H9 (cell line): ENCODE data around the gene KIF12. TPM values are rescaled to one million over a fixed set of nuclear protein-coding genes. Genes with fewer than 3 reads are reported as not detected.

ENCODE experiments used
- DNase-seq: peaks from one replicate; pipeline ENCODE4 v3.0.0-alpha.2; 2017
- H2AFZ ChIP-seq: one replicate; pipeline ENCODE4 v1.6.1; 2013; ENCODE audit warnings: mild to moderate bottlenecking, low read length, control low read depth, moderate library complexity
- H2AK5ac ChIP-seq: 2 replicates; pipeline ENCODE4 v1.6.1; 2013; ENCODE audit warnings: low read length, control low read depth, mixed read lengths; ENCODE audit not compliant: insufficient read length
- H2BK120ac ChIP-seq: one replicate; pipeline ENCODE4 v1.6.1; 2013; ENCODE audit warnings: low read depth, mild to moderate bottlenecking, low read length, control low read depth, inconsistent platforms; ENCODE audit not compliant: poor library complexity, severe bottlenecking
- H2BK12ac ChIP-seq: 2 replicates; pipeline ENCODE4 v1.6.1; 2013; ENCODE audit warnings: low read length, control low read depth, mixed read lengths, low read depth; ENCODE audit not compliant: insufficient read length
- H2BK15ac ChIP-seq: 2 replicates; pipeline ENCODE4 v1.6.1; 2013; ENCODE audit warnings: low read depth, low read length, control low read depth
- H2BK20ac ChIP-seq: one replicate; pipeline ENCODE4 v1.6.1; 2013; ENCODE audit warnings: low read depth, mild to moderate bottlenecking, low read length, control low read depth, inconsistent platforms; ENCODE audit not compliant: poor library complexity, severe bottlenecking
- H2BK5ac ChIP-seq: 2 replicates; pipeline ENCODE4 v1.6.1; 2013; ENCODE audit warnings: low read length, control low read depth, mixed read lengths; ENCODE audit not compliant: insufficient read length
- H3K14ac ChIP-seq: 2 replicates; pipeline ENCODE4 v1.6.1; 2013; ENCODE audit warnings: low read length, control low read depth; ENCODE audit not compliant: insufficient read depth
- H3K18ac ChIP-seq: 2 replicates; pipeline ENCODE4 v1.6.1; 2013; ENCODE audit warnings: low read depth, mild to moderate bottlenecking, mixed read lengths, low read length, control low read depth; ENCODE audit not compliant: insufficient read length
- H3K23ac ChIP-seq: 2 replicates; pipeline ENCODE4 v1.6.1; 2013; ENCODE audit warnings: low read length, control low read depth, mixed read lengths, low read depth; ENCODE audit not compliant: insufficient read length
- H3K23me2 ChIP-seq: 2 replicates; pipeline ENCODE4 v1.6.1; 2013; ENCODE audit warnings: low read depth, mild to moderate bottlenecking, mixed read lengths, low read length, control low read depth; ENCODE audit not compliant: insufficient read length, poor library complexity, severe bottlenecking
- H3K27ac ChIP-seq: 2 replicates; pipeline ENCODE4 v1.5.1; 2013; ENCODE audit warnings: low read length, control low read depth, mixed read lengths, low read depth; ENCODE audit not compliant: insufficient read length
- H3K27me3 ChIP-seq: 2 replicates; pipeline ENCODE4 v1.6.1; 2013; ENCODE audit warnings: low read length, control low read depth, inconsistent platforms; ENCODE audit not compliant: insufficient read depth
- H3K4ac ChIP-seq: 2 replicates; pipeline ENCODE4 v1.6.1; 2013; ENCODE audit warnings: low read depth, mild to moderate bottlenecking, control low read depth, inconsistent platforms, low read length, moderate library complexity
- H3K4me1 ChIP-seq: 2 replicates; pipeline ENCODE4 v1.6.1; 2013; ENCODE audit warnings: low read length, control low read depth, inconsistent platforms; ENCODE audit not compliant: insufficient read depth
- H3K4me2 ChIP-seq: 2 replicates; pipeline ENCODE4 v1.6.1; 2013; ENCODE audit warnings: low read length, control low read depth, mixed read lengths; ENCODE audit not compliant: insufficient read length, insufficient read depth
- H3K56ac ChIP-seq: 2 replicates; pipeline ENCODE4 v1.6.1; 2013; ENCODE audit warnings: low read depth, mild to moderate bottlenecking, mixed read lengths, low read length, control low read depth; ENCODE audit not compliant: insufficient read length
- H3K79me1 ChIP-seq: 2 replicates; pipeline ENCODE4 v1.6.1; 2013; ENCODE audit warnings: low read depth, mild to moderate bottlenecking, moderate library complexity, low read length, control low read depth, inconsistent platforms; ENCODE audit not compliant: insufficient read depth, poor library complexity, severe bottlenecking
- H3K79me2 ChIP-seq: 2 replicates; pipeline ENCODE4 v1.6.1; 2013; ENCODE audit warnings: low read length, control low read depth, inconsistent platforms; ENCODE audit not compliant: insufficient read depth
- H3K9ac ChIP-seq: 2 replicates; pipeline ENCODE4 v1.6.1; 2013; ENCODE audit warnings: low read length, control low read depth, mixed read lengths; ENCODE audit not compliant: insufficient read length; ENCODE audit errors: extremely low read depth
- H3K9me3 ChIP-seq: one replicate; pipeline ENCODE4 v1.6.1; 2013; ENCODE audit warnings: low read depth, low read length, inconsistent platforms; ENCODE audit not compliant: control insufficient read depth
- H3T11ph ChIP-seq: one replicate; pipeline ENCODE4 v1.6.1; 2013; ENCODE audit warnings: mild to moderate bottlenecking, low read length, control low read depth, inconsistent platforms
- H4K20me1 ChIP-seq: one replicate; pipeline ENCODE4 v1.6.1; 2013; ENCODE audit not compliant: control insufficient read depth, insufficient read length, insufficient read depth
- H4K5ac ChIP-seq: 2 replicates; pipeline ENCODE4 v1.6.1; 2013; ENCODE audit warnings: low read depth, mild to moderate bottlenecking, mixed read lengths, low read length, control low read depth; ENCODE audit not compliant: insufficient read length
- H4K8ac ChIP-seq: replicated peaks from 2 replicates; pipeline ENCODE4 v1.6.1; 2013; ENCODE audit warnings: low read length, control low read depth, mixed read lengths, low read depth; ENCODE audit not compliant: insufficient read length
- H4K91ac ChIP-seq: 2 replicates; pipeline ENCODE4 v1.6.1; 2013; ENCODE audit warnings: low read depth, mild to moderate bottlenecking, moderate library complexity, mixed read lengths, low read length, control low read depth; ENCODE audit not compliant: insufficient read length
- H3K27ac Mint-ChIP-seq, 3 experiments: 2 replicates in 2 of 3; 3 replicates in 1 of 3; pipeline ENCODE4 v1.8.0; 2020 to 2021; ENCODE audit warnings: mixed read lengths in 3 of 3, mild to moderate bottlenecking in 1 of 3, moderate library complexity in 1 of 3
- H3K27me3 Mint-ChIP-seq: 2 replicates; pipeline ENCODE4 v1.8.0; 2021; ENCODE audit warnings: low read depth, mild to moderate bottlenecking, moderate library complexity, mixed read lengths
- H3K36me3 Mint-ChIP-seq, 3 experiments: 2 replicates in 2 of 3; 3 replicates in 1 of 3; pipeline ENCODE4 v1.8.0; 2020 to 2021; ENCODE audit warnings: low read depth in 3 of 3, mixed read lengths in 3 of 3; ENCODE audit not compliant: insufficient read depth in 1 of 3
- H3K4me1 Mint-ChIP-seq, 2 experiments: 2 replicates each; pipeline ENCODE4 v1.8.0; 2020; ENCODE audit warnings: mixed read lengths in 2 of 2
- H3K4me3 Mint-ChIP-seq, 2 experiments: 2 replicates in 1 of 2; 3 replicates in 1 of 2; pipeline ENCODE4 v1.8.0; 2020 to 2021; ENCODE audit warnings: mild to moderate bottlenecking in 2 of 2, mixed read lengths in 2 of 2, moderate library complexity in 1 of 2
- H3K9me3 Mint-ChIP-seq, 2 experiments: 2 replicates in 1 of 2; 3 replicates in 1 of 2; pipeline ENCODE4 v1.8.0; 2020; ENCODE audit warnings: mild to moderate bottlenecking in 2 of 2, mixed read lengths in 2 of 2, moderate library complexity in 1 of 2
- CTCF ChIP-seq: fragments of 200-600 bp; sonication (generic); conservative IDR thresholded peaks from 3 replicates; pipeline ENCODE4 v1.8.0; 2021; ENCODE audit warnings: antibody characterized with exemption, mild to moderate bottlenecking
- WGBS: extraction: QIAGEN DNeasy Blood & Tissue Kit; methylation state at CpG from one replicate; pipeline ENCODE4 v1.1.7; 2013; ENCODE audit warnings: missing lambda C conversion rate, low lambda C conversion rate, mixed read lengths; ENCODE audit not compliant: insufficient read length; ENCODE audit errors: extremely low coverage; 5-methylcytosine and 5-hydroxymethylcytosine counted together
- total RNA-seq: library from RNA; stranded (reverse); gene quantifications from 2 replicates; pipeline ENCODE4 v1.2.1, GENCODE V29; 2021

The KIF12 gene
- total RNA-seq, 1 experiment from 2014 or later = 3.3 TPM

GRCh38 chr9:114130624-114131277 is 31.7 kb upstream of the KIF12 start:
- Histone ChIP-seq H4K91ac (no peak overlapping the region), H2AFZ (no peak overlapping the region), H3K79me2 (no peaks in the 10 kb centered on the region), H3K4ac (no peak overlapping the region), H3K14ac (no peak overlapping the region), H3K4me1 (no peaks in the 10 kb centered on the region; the same call in 1 of the 2 replicates), H2BK15ac (no peak overlapping the region), H2BK20ac (no peak overlapping the region), H3K27ac (no peak overlapping the region), H4K20me1 (no peaks in the 10 kb centered on the region), H2BK12ac (no peak overlapping the region), H3K23me2 (no peaks in the 10 kb centered on the region), H3K56ac (no peak overlapping the region), H2BK5ac (no peak overlapping the region), H3K9me3 (no peaks in the 10 kb centered on the region), H3K79me1 (no peaks in the 10 kb centered on the region), H3T11ph (no peak overlapping the region), H4K5ac (no peak overlapping the region), H3K18ac (no peak overlapping the region), H2BK120ac (no peak overlapping the region), H3K23ac (no peak overlapping the region), H2AK5ac (no peak overlapping the region), H3K9ac (no peak overlapping the region), H3K4me2 (no peak overlapping the region), H3K27me3 (no peaks in the 10 kb centered on the region; the same call in 1 of the 2 replicates), H4K8ac (no peak overlapping the region)
- no peak for TF ChIP-seq CTCF
- H3K4me3 Mint-ChIP-seq = no peak overlapping the region; a peak in 1 of 5 replicates
- no peaks in the 10 kb centered on the region; a peak in 1 of 7 replicates for H3K36me3 Mint-ChIP-seq
- H3K9me3 Mint-ChIP-seq = peaks cover 0 to 3% of the 10 kb centered on the region in 2 experiments; a peak in 2 of 5 replicates
- no peak for DNase-seq
- H3K27ac Mint-ChIP-seq = no peak overlapping the region; a peak in 1 of 7 replicates
- peaks cover 51% of the 10 kb centered on the region for H3K27me3 Mint-ChIP-seq
- WGBS = no CpG with 5 or more reads among the region's 4 CpGs
- peaks cover 10 to 19% of the 10 kb centered on the region in 2 experiments for H3K4me1 Mint-ChIP-seq
